T-helper 17 cell (primary cell): ENCODE measurements around the gene SLC25A1. TPM values are rescaled to one million over a fixed set of nuclear protein-coding genes. Genes with fewer than 3 reads are reported as not detected.
"Not testable (repeated sequence)": the region's sequence is repeated elsewhere in the genome, so short reads cannot be mapped to it uniquely, and the experiment has no call there.

Experiments used
- ATAC-seq: fragments of 150-1000 bp; cut with Tn5 transposase; 2 replicates; pipeline ENCODE4 v1.10.0; 2021; ENCODE audit warnings: mild to moderate bottlenecking, moderate library complexity
- DNase-seq, 3 donors: peaks; one replicate each; pipeline versions ENCODE4 v3.0.0 to v3.0.0-alpha.2; 2020 to 2021
- H3K9me3 ChIP-seq: one replicate; pipeline ENCODE4 v1.7.0; 2013; ENCODE audit warnings: low read length, mild to moderate bottlenecking; ENCODE audit not compliant: control insufficient read depth, poor library complexity, severe bottlenecking
- H3K27ac Mint-ChIP-seq: one replicate; pipeline ENCODE4 v1.8.0; 2022; ENCODE audit warnings: mild to moderate bottlenecking, moderate library complexity, mixed read lengths
- H3K27me3 Mint-ChIP-seq: one replicate; pipeline ENCODE4 v1.8.0; 2022; ENCODE audit warnings: mixed read lengths
- H3K36me3 Mint-ChIP-seq: one replicate; pipeline ENCODE4 v1.8.0; 2022; ENCODE audit warnings: low read depth, mixed read lengths
- H3K4me1 Mint-ChIP-seq: one replicate; pipeline ENCODE4 v1.8.0; 2022; ENCODE audit warnings: mild to moderate bottlenecking, mixed read lengths
- H3K4me3 Mint-ChIP-seq: one replicate; pipeline ENCODE4 v1.8.0; 2022; ENCODE audit warnings: mild to moderate bottlenecking, moderate library complexity, mixed read lengths
- total RNA-seq, 4 donors: library from RNA in 2 of 4; stranded (reverse) in 2 of 4; gene quantifications; one replicate each; pipeline ENCODE4 v1.2.3 and lab custom pipeline; 2022 to 2026

SLC25A1 gene
- total RNA-seq, 2 donors from 2014 or later, result 18.4 to 21.3 TPM

GRCh38 chr22:19214078-19214473 is 35.5 kb upstream of the SLC25A1 start:
- DNase-seq (no peak), ATAC-seq (no peak)
- peaks cover 4% of the 10 kb centered on the region for H3K4me1 Mint-ChIP-seq
- no peak overlapping the region for H3K27ac Mint-ChIP-seq
- no peaks in the 10 kb centered on the region for H3K9me3 ChIP-seq
- H3K4me3 Mint-ChIP-seq, result no peak overlapping the region
- peaks cover 9% of the 10 kb centered on the region for H3K36me3 Mint-ChIP-seq
- H3K27me3 Mint-ChIP-seq, result peaks cover 47% of the 10 kb centered on the region

GRCh38 chr22:19213442-19214077 is 35.0 kb upstream of the SLC25A1 start:
- DNase-seq (no peak), ATAC-seq (no peak)
- Mint-ChIP-seq H3K4me3 (no peak overlapping the region), H3K36me3 (peaks cover 11% of the 10 kb centered on the region), H3K27me3 (peaks cover 52% of the 10 kb centered on the region), H3K27ac (no peak overlapping the region), H3K4me1 (peaks cover 4% of the 10 kb centered on the region)
- H3K9me3 ChIP-seq, result no peaks in the 10 kb centered on the region

GRCh38 chr22:19213001-19213400 is 34.5 kb upstream of the SLC25A1 start:
- DNase-seq (no peak), ATAC-seq (no peak)
- peaks cover 58% of the 10 kb centered on the region for H3K27me3 Mint-ChIP-seq
- H3K4me3 Mint-ChIP-seq, result no peak overlapping the region
- no peaks in the 10 kb centered on the region for H3K9me3 ChIP-seq
- no peak overlapping the region for H3K27ac Mint-ChIP-seq
- peaks cover 11% of the 10 kb centered on the region for H3K36me3 Mint-ChIP-seq
- peaks cover 2% of the 10 kb centered on the region for H3K4me1 Mint-ChIP-seq

- no peaks in the 10 kb centered on the region for H3K4me1 Mint-ChIP-seq
- peaks cover 11% of the 10 kb centered on the region for H3K36me3 Mint-ChIP-seq
- no peak overlapping the region for H3K27ac Mint-ChIP-seq
- H3K4me3 Mint-ChIP-seq, result no peak overlapping the region
- no peak for DNase-seq
- ATAC-seq, result no peak
- H3K9me3 ChIP-seq, result no peaks in the 10 kb centered on the region
- H3K27me3 Mint-ChIP-seq, result peaks cover 62% of the 10 kb centered on the region
Observed at GRCh38 chr22:19212302-19212870, 33.9 kb upstream of the SLC25A1 start.

- Mint-ChIP-seq H3K4me3 (no peak overlapping the region), H3K36me3 (peaks cover 11% of the 10 kb centered on the region), H3K4me1 (no peaks in the 10 kb centered on the region), H3K27ac (no peak overlapping the region), H3K27me3 (peaks cover 50% of the 10 kb centered on the region)
- DNase-seq (no peak), ATAC-seq (no peak)
- no peaks in the 10 kb centered on the region for H3K9me3 ChIP-seq
Observed at GRCh38 chr22:19210188-19210587, 31.7 kb upstream of the SLC25A1 start.

GRCh38 chr22:19208287-19208847 is 29.8 kb upstream of the SLC25A1 start:
- no peaks in the 10 kb centered on the region for H3K9me3 ChIP-seq
- H3K27ac Mint-ChIP-seq, result no peak overlapping the region
- DNase-seq, result no peak
- H3K4me3 Mint-ChIP-seq, result no peak overlapping the region
- H3K4me1 Mint-ChIP-seq, result no peaks in the 10 kb centered on the region
- peaks cover 55% of the 10 kb centered on the region for H3K27me3 Mint-ChIP-seq
- no peak for ATAC-seq
- peaks cover 11% of the 10 kb centered on the region for H3K36me3 Mint-ChIP-seq

GRCh38 chr22:19207884-19208283 is 29.3 kb upstream of the SLC25A1 start:
- no peaks in the 10 kb centered on the region for H3K4me1 Mint-ChIP-seq
- H3K27me3 Mint-ChIP-seq, result peaks cover 51% of the 10 kb centered on the region
- no peak for DNase-seq
- no peak overlapping the region for H3K4me3 Mint-ChIP-seq
- H3K9me3 ChIP-seq, result no peaks in the 10 kb centered on the region
- no peak overlapping the region for H3K27ac Mint-ChIP-seq
- H3K36me3 Mint-ChIP-seq, result peaks cover 11% of the 10 kb centered on the region
- ATAC-seq, result no peak

- H3K9me3 ChIP-seq, result no peaks in the 10 kb centered on the region
- Mint-ChIP-seq H3K27me3 (peaks cover 47% of the 10 kb centered on the region), H3K27ac (no peak overlapping the region), H3K4me3 (no peak overlapping the region), H3K36me3 (peaks cover 14% of the 10 kb centered on the region), H3K4me1 (no peaks in the 10 kb centered on the region)
- ATAC-seq (no peak), DNase-seq (no peak)
Observed at GRCh38 chr22:19207401-19207808, 28.9 kb upstream of the SLC25A1 start.

GRCh38 chr22:19206287-19206686 is 27.8 kb upstream of the SLC25A1 start:
- DNase-seq (no peak), ATAC-seq (no peak)
- peaks cover 2% of the 10 kb centered on the region for H3K4me1 Mint-ChIP-seq
- H3K27me3 Mint-ChIP-seq, result peaks cover 41% of the 10 kb centered on the region
- no peak overlapping the region for H3K4me3 Mint-ChIP-seq
- no peak overlapping the region for H3K27ac Mint-ChIP-seq
- no peaks in the 10 kb centered on the region for H3K9me3 ChIP-seq
- peaks cover 14% of the 10 kb centered on the region for H3K36me3 Mint-ChIP-seq

GRCh38 chr22:19204640-19205039 is 26.1 kb upstream of the SLC25A1 start:
- H3K36me3 Mint-ChIP-seq, result peaks cover 10% of the 10 kb centered on the region
- no peak for DNase-seq
- no peaks in the 10 kb centered on the region for H3K9me3 ChIP-seq
- H3K27ac Mint-ChIP-seq, result peak overlapping the region; percentile 43
- no peak for ATAC-seq
- H3K4me3 Mint-ChIP-seq, result no peak overlapping the region
- H3K4me1 Mint-ChIP-seq, result peaks cover 2% of the 10 kb centered on the region
- H3K27me3 Mint-ChIP-seq, result peaks cover 33% of the 10 kb centered on the region

GRCh38 chr22:19203834-19204233 is 25.3 kb upstream of the SLC25A1 start:
- Mint-ChIP-seq H3K4me3 (no peak overlapping the region), H3K36me3 (peaks cover 4% of the 10 kb centered on the region), H3K27me3 (peaks cover 33% of the 10 kb centered on the region), H3K27ac (peak overlapping the region; percentile 43), H3K4me1 (peaks cover 2% of the 10 kb centered on the region)
- DNase-seq (no peak), ATAC-seq (no peak)
- no peaks in the 10 kb centered on the region for H3K9me3 ChIP-seq

GRCh38 chr22:19202799-19203186 is 24.3 kb upstream of the SLC25A1 start:
- peaks cover 34% of the 10 kb centered on the region for H3K27me3 Mint-ChIP-seq
- H3K4me1 Mint-ChIP-seq, H3K36me3 Mint-ChIP-seq, DNase-seq, ATAC-seq, H3K27ac Mint-ChIP-seq, H3K9me3 ChIP-seq, H3K4me3 Mint-ChIP-seq: not testable (repeated sequence)

- Mint-ChIP-seq H3K4me1 (peaks cover 2% of the 10 kb centered on the region), H3K4me3 (no peak overlapping the region), H3K27ac (no peak overlapping the region), H3K27me3 (peaks cover 35% of the 10 kb centered on the region), H3K36me3 (peaks cover 4% of the 10 kb centered on the region)
- no peaks in the 10 kb centered on the region for H3K9me3 ChIP-seq
- no peak for DNase-seq
- no peak for ATAC-seq
Observed at GRCh38 chr22:19201869-19202798, 23.6 kb upstream of the SLC25A1 start.
